Esophagus muscularis mucosa (tissue), 4 donors: ENCODE data around the gene DAB2IP. TPM values are rescaled to one million over a fixed set of nuclear protein-coding genes. Genes with fewer than 3 reads are reported as not detected.
"Not testable (repeated sequence)": the region's sequence is repeated elsewhere in the genome, so short reads cannot be mapped to it uniquely, and the experiment has no call there.

Source experiments
- DNase-seq: peaks from one replicate; pipeline ENCODE4 v3.0.0-alpha.2; 2017; ENCODE audit errors: extremely low spot score
- H3K27ac ChIP-seq, 4 donors: fragments of 200-600 bp; sonication (generic); replicated peaks in 1 of 4; 1 replicate in 3 of 4; 2 replicates in 1 of 4; pipeline ENCODE4 v1.5.1; 2016 to 2019; ENCODE audit warnings: mild to moderate bottlenecking in 1 of 4
- H3K27me3 ChIP-seq, 4 donors: fragments of 200-600 bp; sonication (generic); one replicate each; pipeline versions ENCODE4 v1.5.1 to v1.6.0; 2016 to 2019
- H3K36me3 ChIP-seq, 4 donors: fragments of 200-600 bp; sonication (generic); one replicate each; pipeline ENCODE4 v1.5.1; 2016 to 2019
- H3K4me1 ChIP-seq, 4 donors: fragments of 200-600 bp; sonication (generic); one replicate each; pipeline ENCODE4 v1.5.1; 2016 to 2019
- H3K4me3 ChIP-seq, 4 donors: fragments of 200-600 bp; sonication (generic); 1 replicate in 2 of 4; 2 replicates in 2 of 4; pipeline ENCODE4 v1.5.1; 2016 to 2019; ENCODE audit warnings: mild to moderate bottlenecking in 4 of 4, moderate library complexity in 1 of 4
- H3K9me3 ChIP-seq, 4 donors: fragments of 200-600 bp; sonication (generic); 1 replicate in 3 of 4; 2 replicates in 1 of 4; pipeline ENCODE4 v1.5.1; 2016 to 2019
- CTCF ChIP-seq, 3 experiments: fragments of 200-600 bp in 2 of 3; fragments of 450-650 bp in 1 of 3; sonication (generic) in 2 of 3; IDR thresholded peaks; one replicate each; pipeline ENCODE4 v1.5.1; 2017 to 2019; ENCODE audit warnings: antibody characterized with exemption in 3 of 3, mild to moderate bottlenecking in 2 of 3, moderate library complexity in 1 of 3
- EP300 ChIP-seq: sonication (generic); formaldehyde crosslinking; IDR thresholded peaks from one replicate; pipeline ENCODE4 v1.6.1; 2017; ENCODE audit warnings: antibody characterized with exemption
- POLR2A ChIP-seq: fragments of 450-650 bp; IDR thresholded peaks from one replicate; pipeline ENCODE4 v1.6.1; 2017; ENCODE audit warnings: antibody characterized with exemption, moderate library complexity, mild to moderate bottlenecking, low read depth
- POLR2AphosphoS5 ChIP-seq, 2 donors: sonication (generic); formaldehyde crosslinking; IDR thresholded peaks; one replicate each; pipeline ENCODE4 v1.6.1; 2017; ENCODE audit warnings: antibody characterized with exemption in 2 of 2
- WGBS: methylation state at CpG from one replicate; pipeline ENCODE4 v1.1.5; 2018; 5-methylcytosine and 5-hydroxymethylcytosine counted together
- intact Hi-C: fragments of 100-400 bp; cut with DNase I; formaldehyde crosslinking; loops from one replicate; pipeline ENCODE4 v1.15.1; 2023
- total RNA-seq, 4 donors: library from RNA; depleted of rRNA; stranded (reverse); fragments of >200 nt; gene quantifications; one replicate each; pipeline versions ENCODE4 v1.1.0 to v1.2.1, GENCODE V29; 2016

The DAB2IP gene
- total RNA-seq, 4 donors from 2014 or later = 41.7 to 102 (median 62.4) TPM

GRCh38 chr9:121786998-121787422 is 135.6 kb downstream of the DAB2IP start:
- Histone ChIP-seq H3K4me1 (peaks cover 0 to 10% (median 2%) of the 10 kb centered on the region in 4 donors), H3K27ac (no peak overlapping the region), H3K4me3 (no peak overlapping the region), H3K36me3 (peaks cover 8 to 47% (median 44%) of the 10 kb centered on the region in 4 donors), H3K27me3 (no peaks in the 10 kb centered on the region), H3K9me3 (no peaks in the 10 kb centered on the region)
- DNase-seq = no peak
- 85% methylated on average over 7 of the region's 8 CpGs for WGBS
- intact Hi-C loops = no loop called here
- no peak for TF ChIP-seq CTCF (IDR thresholded peaks at IDR 0.05)
- no peak for TF ChIP-seq POLR2AphosphoS5 (IDR thresholded peaks at IDR 0.05)

GRCh38 chr9:121788686-121789366 is 137.4 kb downstream of the DAB2IP start:
- Histone ChIP-seq H3K9me3 (no peaks in the 10 kb centered on the region), H3K36me3 (peaks cover 0 to 28% (median 26%) of the 10 kb centered on the region in 4 donors), H3K4me1 (peaks cover 0 to 2% (median 0%) of the 10 kb centered on the region in 4 donors), H3K27ac (no peak overlapping the region), H3K27me3 (no peaks in the 10 kb centered on the region), H3K4me3 (no peak overlapping the region)
- TF ChIP-seq CTCF (IDR thresholded peaks at IDR 0.05) = no peak
- TF ChIP-seq POLR2AphosphoS5 (IDR thresholded peaks at IDR 0.05) = no peak
- TF ChIP-seq EP300 = no peak
- TF ChIP-seq POLR2A = no peak
- 95% methylated on average over 15 of the region's 15 CpGs for WGBS
- intact Hi-C loops = no loop called here
- DNase-seq = no peak

DNA sequence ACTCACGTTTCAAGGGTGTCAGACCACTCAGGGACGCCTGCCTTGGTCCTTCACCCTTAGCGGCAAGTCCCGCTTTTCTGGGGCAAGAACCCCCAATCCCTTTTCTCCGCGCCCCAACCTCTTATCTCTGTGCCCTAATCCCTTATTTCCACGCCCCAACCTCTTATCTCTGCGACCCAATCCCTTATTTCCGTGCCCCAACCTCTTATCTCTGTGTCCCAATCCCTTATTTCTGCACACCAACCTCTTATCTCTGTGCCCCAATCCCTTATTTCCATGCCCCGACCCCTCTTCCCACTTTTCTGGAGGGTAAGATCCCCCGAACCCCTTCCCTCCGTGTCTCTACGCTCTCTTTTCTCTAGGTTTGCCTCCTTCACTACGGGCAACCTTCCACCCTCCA is 139.4 kb downstream of the DAB2IP start:
- WGBS = 95% methylated on average over 14 of the region's 14 CpGs
- Histone ChIP-seq H3K4me3 (no peak overlapping the region), H3K27me3 (no peaks in the 10 kb centered on the region), H3K9me3 (no peaks in the 10 kb centered on the region), H3K27ac (no peak overlapping the region), H3K4me1 (no peaks in the 10 kb centered on the region), H3K36me3 (peaks cover 0 to 8% (median 7%) of the 10 kb centered on the region in 4 donors)
- no peak for DNase-seq
- no peak for TF ChIP-seq CTCF (IDR thresholded peaks at IDR 0.05)
- no peak for TF ChIP-seq POLR2AphosphoS5 (IDR thresholded peaks at IDR 0.05)
- TF ChIP-seq EP300 = no peak
- TF ChIP-seq POLR2A = no peak
- intact Hi-C loops = no loop called here

DNA sequence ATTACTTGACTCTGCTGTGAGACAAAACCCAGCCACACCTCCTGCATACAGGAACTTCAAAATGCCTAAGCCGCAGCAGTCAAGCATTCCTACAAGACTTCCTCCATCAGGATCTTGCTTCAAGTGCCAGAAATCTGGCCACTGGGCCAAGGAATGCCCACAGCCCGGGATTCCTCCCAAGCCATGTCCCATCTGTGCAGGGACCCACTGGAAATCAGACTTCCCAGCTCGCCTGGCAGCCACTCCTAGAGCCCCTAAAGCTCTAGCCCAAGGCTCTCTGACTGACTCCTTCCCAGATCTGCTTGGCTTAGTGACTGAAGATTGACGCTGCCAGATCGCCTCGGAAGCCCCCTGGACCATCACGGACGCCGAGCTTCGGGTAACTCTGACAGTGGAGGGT is 141.0 kb downstream of the DAB2IP start:
- H3K27me3 ChIP-seq, intact Hi-C loops, H3K27ac ChIP-seq, H3K9me3 ChIP-seq, DNase-seq, H3K4me3 ChIP-seq, H3K36me3 ChIP-seq, H3K4me1 ChIP-seq: not testable (repeated sequence)
- WGBS = 91% methylated on average over 10 of the region's 10 CpGs

DNA sequence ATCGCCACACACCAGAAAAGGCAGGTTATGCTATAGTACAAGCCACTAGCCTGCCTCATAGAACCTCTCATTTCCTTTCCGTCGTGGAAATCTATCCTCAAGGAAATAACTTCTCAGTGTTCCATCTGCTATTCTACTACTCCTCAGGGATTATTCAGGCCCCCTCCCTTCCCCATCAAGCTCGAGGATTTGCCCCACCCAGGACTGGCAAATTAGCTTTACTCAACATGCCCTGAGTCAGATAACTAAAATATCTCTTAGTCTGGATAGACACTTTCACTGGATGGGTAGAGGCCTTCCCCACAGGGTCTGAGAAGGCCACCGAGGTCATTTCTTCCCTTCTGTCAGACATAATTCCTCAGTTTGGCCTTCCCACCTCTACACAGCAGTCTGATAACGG is 142.9 kb downstream of the DAB2IP start:
- H3K4me3 ChIP-seq, intact Hi-C loops, H3K9me3 ChIP-seq, H3K27me3 ChIP-seq, H3K27ac ChIP-seq, H3K4me1 ChIP-seq, H3K36me3 ChIP-seq, DNase-seq: not testable (repeated sequence)
- WGBS = 71% methylated on average over 6 of the region's 6 CpGs

- no peak for TF ChIP-seq CTCF (IDR thresholded peaks at IDR 0.05)
- no peak for TF ChIP-seq POLR2A
- TF ChIP-seq EP300 = no peak
- no peak for TF ChIP-seq POLR2AphosphoS5 (IDR thresholded peaks at IDR 0.05)
- no peaks in the 10 kb centered on the region for H3K4me1 ChIP-seq
- H3K4me3 ChIP-seq = no peak overlapping the region
- no peaks in the 10 kb centered on the region for H3K9me3 ChIP-seq
- H3K27ac ChIP-seq = no peak overlapping the region
- H3K36me3 ChIP-seq = no peaks in the 10 kb centered on the region
- no peaks in the 10 kb centered on the region for H3K27me3 ChIP-seq
- 51% methylated on average over 2 of the region's 2 CpGs for WGBS
- DNase-seq = no peak
- intact Hi-C loops = no loop called here
Measured at GRCh38 chr9:121797081-121797480, 145.6 kb downstream of the DAB2IP start.
